Measurements from ENCODE around the gene AZGP1. TPM values are rescaled to one million over a fixed set of nuclear protein-coding genes. Genes with fewer than 3 reads are reported as not detected.

Gene AZGP1
- total and polyA plus RNA-seq, 2 of the 13 experiments (the other 11 are each of a cell fraction or from before 2014, with no cell fraction given), result 93.8 to 229 TPM

GRCh38 chr7:99949645-99950228 is 26.1 kb downstream of the AZGP1 start (continued):
- no peak for TF ChIP-seq DBP (CRISPR knock-in tag; IDR thresholded peaks at IDR 0.05; ENCODE audit: not compliant biosample characterization)

- ATAC-seq (no peak), FAIRE-seq (no peak), DNase-seq (ENCODE audit: low spot score) (no peak)
- no peak overlapping the region for H2AFZ ChIP-seq (ENCODE audit: low read length)
- intact Hi-C loops (cut with micrococcal nuclease; ENCODE audit: unreplicated experiment), result no loop called here
- H3K79me2 ChIP-seq (ENCODE audit: insufficient read depth, low read length), result no peaks in the 10 kb centered on the region
- no peaks in the 10 kb centered on the region for H4K20me1 ChIP-seq (ENCODE audit: insufficient read depth, low read length)
- H3K4me2 ChIP-seq (ENCODE audit: low read depth, low read length), result no peak overlapping the region
- H3K36me3 ChIP-seq (replicated peaks in 1 of 2; ENCODE audit: control insufficient read depth in 1 of 2, insufficient read depth in 2 of 2, low read length in 2 of 2), result no peaks in the 10 kb centered on the region
- 71% methylated on average over 1 of the region's 1 CpG for WGBS (ENCODE audit: low lambda C conversion rate)
- H3K4me1 ChIP-seq (ENCODE audit: insufficient read depth, low read length), result peaks cover 13% of the 10 kb centered on the region
- H3K4me3 ChIP-seq (replicated peaks in 1 of 3; ENCODE audit: insufficient read depth in 1 of 3, low read depth in 2 of 3, low read length in 3 of 3), result no peak overlapping the region
- in situ Hi-C loops (cut with HindIII; ENCODE audit: extremely low pct_ligation_motif_present, low pct_unique_long_range_greater_than_20kb), result no loop called here
- BruUV-seq (replicated peaks), result no TSS peak
- POLR2A ChIA-PET, result interaction anchor here (0.7 kb wide), 1 partner anchor 18 kb away, joined by 4 read pairs; the partner anchor contains the start of gene GJC3
- H3K27me3 ChIP-seq (ENCODE audit: control insufficient read depth in 1 of 2, insufficient read depth in 2 of 2, low read length in 2 of 2), result no peaks in the 10 kb centered on the region
- no peak overlapping the region for H3K27ac ChIP-seq (ENCODE audit: extremely low read length, insufficient read depth, low read length)
- no peak for TF ChIP-seq ZFP90 (CRISPR knock-in tag; IDR thresholded peaks at IDR 0.05; ENCODE audit: borderline replicate concordance)
- no peak for TF ChIP-seq ZNF629 (CRISPR knock-in tag; conservative IDR thresholded peaks at IDR 0.05)
- no peak for TF ChIP-seq THAP8 (CRISPR knock-in tag; IDR thresholded peaks at IDR 0.05; ENCODE audit: borderline replicate concordance)
- no peak for TF ChIP-seq ZNF7 (CRISPR knock-in tag; IDR thresholded peaks at IDR 0.05)
- TF ChIP-seq E2F1 (CRISPR knock-in tag; IDR thresholded peaks at IDR 0.05), result no peak
- no peak for TF ChIP-seq ZNF777 (CRISPR knock-in tag; IDR thresholded peaks at IDR 0.05)
- TF ChIP-seq TOE1 (CRISPR knock-in tag; IDR thresholded peaks at IDR 0.05), result no peak
- TF ChIP-seq ZBTB46 (CRISPR knock-in tag; IDR thresholded peaks at IDR 0.05; ENCODE audit: borderline replicate concordance), result no peak
- no peak for TF ChIP-seq ZNF614 (CRISPR knock-in tag; IDR thresholded peaks at IDR 0.05; ENCODE audit: borderline replicate concordance)
- TF ChIP-seq ARID2 (CRISPR knock-in tag; IDR thresholded peaks at IDR 0.05; ENCODE audit: borderline replicate concordance), result no peak
- H3K9ac ChIP-seq (ENCODE audit: insufficient read depth, low read depth, low read length), result no peak overlapping the region
- H3K9me3 ChIP-seq (ENCODE audit: low read length), result peaks cover 11% of the 10 kb centered on the region
- CTCF ChIA-PET (ENCODE audit: low intra/inter-chr PET ratio, low total read pairs), result no interaction called here
Measured at GRCh38 chr7:99947608-99948007, 28.2 kb downstream of the AZGP1 start.

All from HepG2 (cell line).